ENCODE data around the gene ADCY2.

Gene ADCY2

GRCh38 chr5:7395947-7396712, at the start of gene ADCY2:
ADCY2 (plus strand) TSS chr5:7396138; CDS start chr5:7396297, 159 bp downstream.
- no peak for DNase-seq (ENCODE audit: low read depth in 2 of 2, low spot score in 1 of 2)

GRCh38 chr5:7347377-7347776, 48.6 kb upstream of the ADCY2 start:
- DNase-seq (ENCODE audit: low read depth in 2 of 2, low spot score in 1 of 2): no peak

GRCh38 chr5:7348168-7348854, 47.6 kb upstream of the ADCY2 start:
- DNase-seq (ENCODE audit: low read depth in 2 of 2, low spot score in 1 of 2): no peak

- no peak for DNase-seq (ENCODE audit: low read depth in 2 of 2, low spot score in 1 of 2)
These were observed 34.3 kb upstream of the ADCY2 start for GRCh38 chr5:7361593-7361992.

GRCh38 chr5:7363067-7363677, 32.8 kb upstream of the ADCY2 start:
- no peak for DNase-seq (ENCODE audit: low read depth in 2 of 2, low spot score in 1 of 2)

GRCh38 chr5:7364226-7364875, 31.6 kb upstream of the ADCY2 start:
- DNase-seq (ENCODE audit: low read depth in 2 of 2, low spot score in 1 of 2): no peak

- no peak for DNase-seq (ENCODE audit: low read depth in 2 of 2, low spot score in 1 of 2)
These were observed 28.2 kb upstream of the ADCY2 start for GRCh38 chr5:7367780-7368179.

- no peak for DNase-seq (ENCODE audit: low read depth in 2 of 2, low spot score in 1 of 2)
These were observed 23.5 kb upstream of the ADCY2 start for GRCh38 chr5:7372399-7372798.

- no peak for DNase-seq (ENCODE audit: low read depth in 2 of 2, low spot score in 1 of 2)
These were observed 21.8 kb upstream of the ADCY2 start for GRCh38 chr5:7374186-7374585.

GRCh38 chr5:7375457-7375856, 20.5 kb upstream of the ADCY2 start:
- no peak for DNase-seq (ENCODE audit: low read depth in 2 of 2, low spot score in 1 of 2)

GRCh38 chr5:7376871-7377270, 19.1 kb upstream of the ADCY2 start:
- DNase-seq (ENCODE audit: low read depth in 2 of 2, low spot score in 1 of 2): no peak

GRCh38 chr5:7377761-7378160, 18.2 kb upstream of the ADCY2 start:
- no peak for DNase-seq (ENCODE audit: low read depth in 2 of 2, low spot score in 1 of 2)

GRCh38 chr5:7382588-7382987, 13.3 kb upstream of the ADCY2 start:
- DNase-seq (ENCODE audit: low read depth in 2 of 2, low spot score in 1 of 2): no peak

- DNase-seq (ENCODE audit: low read depth in 2 of 2, low spot score in 1 of 2): no peak
These were observed 10.3 kb upstream of the ADCY2 start for GRCh38 chr5:7385681-7386080.

- no peak for DNase-seq (ENCODE audit: low read depth in 2 of 2, low spot score in 1 of 2)
These were observed 7.4 kb upstream of the ADCY2 start for GRCh38 chr5:7388553-7388952.

GRCh38 chr5:7391215-7391614, 4.7 kb upstream of the ADCY2 start:
- no peak for DNase-seq (ENCODE audit: low read depth in 2 of 2, low spot score in 1 of 2)

GRCh38 chr5:7391814-7392692, 3.9 kb upstream of the ADCY2 start:
- DNase-seq (ENCODE audit: low read depth in 2 of 2, low spot score in 1 of 2): no peak

- no peak for DNase-seq (ENCODE audit: low read depth in 2 of 2, low spot score in 1 of 2)
These were observed 3.3 kb upstream of the ADCY2 start for GRCh38 chr5:7392693-7393024.

- DNase-seq (ENCODE audit: low read depth in 2 of 2, low spot score in 1 of 2): no peak
These were observed 1.8 kb upstream of the ADCY2 start for GRCh38 chr5:7393921-7394799.

- no peak for DNase-seq (ENCODE audit: low read depth in 2 of 2, low spot score in 1 of 2)
These were observed 978 bp upstream of the ADCY2 start for GRCh38 chr5:7394889-7395431.

All from stimulated activated CD8-positive, alpha-beta memory T cell treated with anti-CD3 and anti-CD28 coated beads, Interleukin-4, amount 100 ng/mL, for 1 hour (primary cell).